ENCODE measurements around the gene CD4. TPM values are rescaled to one million over a fixed set of nuclear protein-coding genes. Genes with fewer than 3 reads are reported as not detected.

The CD4 gene
- total and polyA plus RNA-seq, 2 donors (not counting 3 experiments of a cell fraction or from before 2014, with no cell fraction given), result not detected

- no peak overlapping the region for H3K4me2 ChIP-seq (ENCODE audit: insufficient read depth, low read length)
- dilution Hi-C loops (cut with MboI; ENCODE audit: extremely low pct_ligation_motif_present, low sequenced_read_pairs), result no loop called here
Measured at GRCh38 chr12:6777386-6777785, 11.9 kb upstream of the CD4 start.

More at GRCh38 chr12:6777386-6777785, 11.9 kb upstream of the CD4 start:
- CTCF ChIA-PET, result interaction anchor here (7.7 to 9.5 kb wide), 2 partner anchors 10 to 24 kb away, joined by 70 to 107 read pairs; partner anchors contain the start of genes MLF2 and PTMS
- Histone ChIP-seq H2AFZ (ENCODE audit: low read depth, low read length) (no peak overlapping the region), H3K27me3 (ENCODE audit: control insufficient read depth in 2 of 2, insufficient read depth in 2 of 2, low read length in 2 of 2) (no peaks in the 10 kb centered on the region), H4K20me1 (replicated peaks; ENCODE audit: control insufficient read depth, extremely low read depth, insufficient read depth, low read length) (no peaks in the 10 kb centered on the region), H3K36me3 (ENCODE audit: control insufficient read depth in 2 of 2, extremely low read depth in 1 of 2, insufficient read depth in 2 of 2, low read length in 2 of 2) (peaks cover 0 to 7% of the 10 kb centered on the region in 2 experiments), H3K4me1 (ENCODE audit: control insufficient read depth, extremely low read depth, insufficient read depth, low read length) (peaks cover 5% of the 10 kb centered on the region), H3K79me2 (ENCODE audit: control insufficient read depth, insufficient read depth, low read length) (no peaks in the 10 kb centered on the region), H3K4me3 (replicated peaks in 1 of 3; ENCODE audit: insufficient read depth in 1 of 3, low read depth in 1 of 3, low read length in 3 of 3) (no peak overlapping the region), H3K9me3 (replicated peaks; ENCODE audit: control insufficient read depth, insufficient read depth, low read length) (no peaks in the 10 kb centered on the region), H3K9me1 (replicated peaks; ENCODE audit: control insufficient read depth, extremely low read depth, insufficient read depth, low read length) (no peaks in the 10 kb centered on the region), H3K27ac (ENCODE audit: insufficient read depth, low read depth, low read length) (no peak overlapping the region), H3K9ac (replicated peaks; ENCODE audit: extremely low read depth, insufficient read depth, low read length) (no peak overlapping the region)
- intact Hi-C loops (cut with micrococcal nuclease), result loop anchor here (5.0 kb wide), 1 partner anchor 90 kb away; the partner anchor contains the start of gene ZNF384
- TF ChIP-seq MAX (IDR thresholded peaks at IDR 0.05; ENCODE audit: insufficient read depth, insufficient read length) (no peak), JUN (IDR thresholded peaks at IDR 0.05; ENCODE audit: borderline replicate concordance, insufficient read depth, insufficient read length, low read depth) (no peak), CTCF (IDR thresholded peaks at IDR 0.05; ENCODE audit: extremely low read depth in 1 of 2, insufficient read depth in 1 of 2, low read depth in 1 of 2, low read length in 2 of 2) (no peak), MYC (IDR thresholded peaks at IDR 0.05; ENCODE audit: low read depth, low read length) (no peak), EZH2 (IDR thresholded peaks at IDR 0.05; ENCODE audit: borderline replicate concordance, low read depth, low read length, severe bottlenecking) (no peak), POLR2A (IDR thresholded peaks at IDR 0.05; ENCODE audit: low read depth, low read length) (no peak), FOS (IDR thresholded peaks at IDR 0.05; ENCODE audit: borderline replicate concordance, insufficient read depth, low read length) (no peak), POLR2AphosphoS5 (IDR thresholded peaks at IDR 0.05; ENCODE audit: insufficient read depth, low read depth, low read length) (no peak), GATA2 (IDR thresholded peaks at IDR 0.05; ENCODE audit: insufficient read depth, insufficient read length, low read depth, low read length) (no peak)
- no peak for DNase-seq (ENCODE audit: low read depth, low spot score)
- POLR2A ChIA-PET, result interaction anchor here (2.3 kb wide), 1 partner anchor 11 kb away, joined by 16 read pairs; the partner anchor contains the start of gene PTMS
- FAIRE-seq, result no peak
- BruUV-seq (replicated peaks), result no TSS peak
